ENCODE measurements around the gene CD28.

Gene CD28

DNA sequence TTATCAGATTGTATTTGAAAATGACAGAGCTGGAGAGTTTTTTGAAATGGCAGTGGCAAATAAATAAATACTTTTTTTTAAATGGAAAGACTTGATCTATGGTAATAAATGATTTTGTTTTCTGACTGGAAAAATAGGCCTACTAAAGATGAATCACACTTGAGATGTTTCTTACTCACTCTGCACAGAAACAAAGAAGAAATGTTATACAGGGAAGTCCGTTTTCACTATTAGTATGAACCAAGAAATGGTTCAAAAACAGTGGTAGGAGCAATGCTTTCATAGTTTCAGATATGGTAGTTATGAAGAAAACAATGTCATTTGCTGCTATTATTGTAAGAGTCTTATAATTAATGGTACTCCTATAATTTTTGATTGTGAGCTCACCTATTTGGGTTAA is 30.9 kb downstream of the CD28 start:
- no peaks in the 10 kb centered on the region for H3K9me3 Mint-ChIP-seq
- H3K27ac Mint-ChIP-seq: peak overlapping the region; percentile 96
- no peaks in the 10 kb centered on the region for H3K27me3 Mint-ChIP-seq (ENCODE audit: low read depth)
- peaks cover 70% of the 10 kb centered on the region for H3K36me3 Mint-ChIP-seq (ENCODE audit: low read depth)
- peaks cover 85% of the 10 kb centered on the region for H3K4me1 Mint-ChIP-seq (ENCODE audit: low read depth)
- peak overlapping the region; percentile 18 for H3K4me3 Mint-ChIP-seq

DNA sequence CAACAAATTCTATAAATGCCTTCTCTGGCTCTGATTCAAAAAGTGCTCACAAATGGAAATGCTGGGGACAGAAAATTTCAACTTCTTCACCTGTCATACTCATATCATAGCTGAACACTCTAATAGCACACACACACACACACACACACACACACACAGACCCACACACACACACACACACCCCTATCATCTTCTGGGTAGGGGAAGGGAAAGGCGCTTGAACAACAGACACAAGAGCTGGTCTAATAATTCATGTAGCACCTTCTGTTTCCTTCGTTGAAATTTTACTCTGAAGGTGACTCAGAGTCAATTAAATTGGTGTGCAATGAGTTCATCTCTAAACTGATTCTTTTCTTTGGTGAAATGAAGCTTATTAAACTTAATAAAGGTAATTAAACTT is 32.9 kb downstream of the CD28 start:
- peak overlapping the region; percentile 96 for H3K27ac Mint-ChIP-seq
- peaks cover 62% of the 10 kb centered on the region for H3K36me3 Mint-ChIP-seq (ENCODE audit: low read depth)
- H3K9me3 Mint-ChIP-seq: peaks cover 3% of the 10 kb centered on the region
- peak overlapping the region; percentile 64 for H3K4me3 Mint-ChIP-seq
- H3K4me1 Mint-ChIP-seq (ENCODE audit: low read depth): peaks cover 75% of the 10 kb centered on the region
- H3K27me3 Mint-ChIP-seq (ENCODE audit: low read depth): no peaks in the 10 kb centered on the region

DNA sequence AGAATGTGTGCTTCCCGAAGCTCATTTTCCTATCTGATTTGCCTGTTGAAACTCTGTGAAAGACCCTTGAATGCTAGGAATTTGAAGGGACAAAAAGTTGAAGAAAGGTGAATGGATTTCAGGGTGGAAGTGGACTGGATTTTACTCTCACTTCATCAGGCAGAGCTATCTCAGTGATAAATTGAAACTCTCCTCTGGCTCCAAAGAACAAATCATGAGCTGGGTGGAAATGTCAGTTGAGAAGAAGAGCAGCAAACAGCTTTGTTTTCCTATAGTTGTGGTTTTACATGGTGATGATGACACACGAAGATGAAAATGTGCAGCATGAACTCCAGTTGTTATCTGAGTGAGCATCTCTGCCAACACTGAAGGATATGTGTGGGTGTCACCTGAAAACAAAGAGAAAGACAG is 34.4 kb downstream of the CD28 start:
- H3K36me3 Mint-ChIP-seq (ENCODE audit: low read depth): peaks cover 54% of the 10 kb centered on the region
- peaks cover 9% of the 10 kb centered on the region for H3K9me3 Mint-ChIP-seq
- peak overlapping the region; percentile 78 for H3K4me3 Mint-ChIP-seq
- peak overlapping the region; percentile 96 for H3K27ac Mint-ChIP-seq
- peaks cover 68% of the 10 kb centered on the region for H3K4me1 Mint-ChIP-seq (ENCODE audit: low read depth)
- no peaks in the 10 kb centered on the region for H3K27me3 Mint-ChIP-seq (ENCODE audit: low read depth)

DNA sequence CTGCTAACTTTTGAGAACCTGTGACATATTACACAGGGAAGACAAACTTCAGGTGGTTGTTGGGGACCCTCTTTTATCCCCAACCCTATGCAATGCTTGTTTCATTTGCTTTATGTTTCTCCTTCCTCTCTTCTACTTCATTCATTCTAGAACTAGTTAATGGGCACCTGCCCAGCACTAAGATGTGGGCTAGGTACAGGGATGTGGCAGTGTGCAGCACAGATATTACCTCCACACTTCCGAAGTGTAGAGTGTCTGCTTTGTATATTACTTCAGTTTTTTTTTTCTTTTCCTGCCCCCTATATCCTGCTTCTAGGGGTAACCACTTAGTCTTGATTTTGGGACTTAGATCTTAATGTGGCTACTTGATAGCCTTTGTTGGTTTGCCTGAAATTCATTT is 35.1 kb downstream of the CD28 start:
- Mint-ChIP-seq H3K4me1 (ENCODE audit: low read depth) (peaks cover 67% of the 10 kb centered on the region), H3K4me3 (peak overlapping the region; percentile 78), H3K36me3 (ENCODE audit: low read depth) (peaks cover 54% of the 10 kb centered on the region), H3K27me3 (ENCODE audit: low read depth) (no peaks in the 10 kb centered on the region), H3K27ac (peak overlapping the region; percentile 96), H3K9me3 (peaks cover 9% of the 10 kb centered on the region)

DNA sequence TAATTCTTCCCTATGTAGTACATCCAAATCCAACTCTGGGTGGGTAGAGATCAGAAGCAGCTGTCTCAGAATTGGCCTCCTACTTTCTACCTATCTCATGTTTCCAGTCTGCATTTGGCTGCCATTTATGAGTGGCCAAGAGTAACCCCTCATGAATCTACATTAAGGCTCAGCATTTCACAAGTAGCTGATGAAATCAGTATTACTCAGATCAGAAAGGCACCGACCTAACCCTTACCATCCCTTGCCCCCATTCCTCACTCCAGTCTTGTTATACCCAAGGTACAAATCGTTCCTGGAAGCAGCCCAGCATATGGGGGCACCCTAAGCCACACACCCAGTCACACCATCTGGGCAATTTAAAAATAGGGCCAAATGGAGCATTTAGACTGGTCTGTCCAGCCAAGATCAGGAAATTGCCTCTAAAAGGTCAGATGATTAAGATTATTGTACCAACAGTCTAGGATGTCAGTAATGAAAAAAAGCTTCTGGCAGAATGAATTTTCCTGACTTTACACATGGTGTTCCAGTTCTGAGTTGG is 37.1 kb downstream of the CD28 start:
- peaks cover 9% of the 10 kb centered on the region for H3K9me3 Mint-ChIP-seq
- H3K36me3 Mint-ChIP-seq (ENCODE audit: low read depth): peaks cover 46% of the 10 kb centered on the region
- peaks cover 64% of the 10 kb centered on the region for H3K4me1 Mint-ChIP-seq (ENCODE audit: low read depth)
- no peaks in the 10 kb centered on the region for H3K27me3 Mint-ChIP-seq (ENCODE audit: low read depth)
- H3K4me3 Mint-ChIP-seq: no peak overlapping the region
- H3K27ac Mint-ChIP-seq: peak overlapping the region; percentile 28

DNA sequence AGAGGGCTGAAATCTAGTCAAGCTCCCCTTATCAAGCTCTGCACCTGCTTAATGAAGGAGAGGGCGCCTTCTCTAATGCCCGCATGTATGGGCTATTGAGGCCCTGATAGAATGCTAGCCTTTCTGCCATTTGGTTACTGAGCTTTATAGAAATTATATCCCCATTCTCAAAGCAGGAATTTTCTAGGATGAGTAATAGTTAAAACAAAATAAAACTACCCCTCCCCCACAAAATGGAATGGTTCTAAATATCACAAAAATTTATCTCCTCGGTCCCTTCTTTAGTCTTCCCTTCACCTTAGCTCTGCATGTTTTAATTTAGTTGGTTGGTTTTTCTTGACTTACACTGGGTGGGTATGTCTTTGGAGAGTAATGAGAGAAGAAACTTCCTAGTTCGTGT is 37.7 kb downstream of the CD28 start:
- Mint-ChIP-seq H3K4me1 (ENCODE audit: low read depth) (peaks cover 64% of the 10 kb centered on the region), H3K36me3 (ENCODE audit: low read depth) (peaks cover 47% of the 10 kb centered on the region), H3K9me3 (peaks cover 9% of the 10 kb centered on the region), H3K27me3 (ENCODE audit: low read depth) (no peaks in the 10 kb centered on the region), H3K4me3 (no peak overlapping the region), H3K27ac (peak overlapping the region; percentile 45)

DNA sequence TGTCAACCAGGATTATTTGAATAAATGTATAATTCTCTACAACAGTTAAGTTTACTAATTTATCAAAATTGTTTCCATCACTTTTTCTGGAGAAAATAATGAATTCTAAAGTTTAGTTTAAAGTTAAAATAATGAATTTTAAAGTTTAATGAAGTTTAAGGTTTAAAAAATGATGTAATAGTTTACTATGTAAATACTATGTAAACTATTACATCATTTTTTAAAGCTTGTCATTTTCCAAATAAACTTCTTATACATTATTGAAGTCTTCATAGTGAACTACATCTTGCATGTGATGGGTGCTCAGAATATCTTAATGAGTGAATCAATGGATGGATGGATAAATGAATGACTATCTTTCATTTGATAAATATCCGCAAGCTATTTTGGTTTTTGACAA is 38.8 kb downstream of the CD28 start:
- H3K9me3 Mint-ChIP-seq: peaks cover 9% of the 10 kb centered on the region
- no peak overlapping the region for H3K4me3 Mint-ChIP-seq
- H3K36me3 Mint-ChIP-seq (ENCODE audit: low read depth): peaks cover 46% of the 10 kb centered on the region
- H3K27me3 Mint-ChIP-seq (ENCODE audit: low read depth): no peaks in the 10 kb centered on the region
- H3K4me1 Mint-ChIP-seq (ENCODE audit: low read depth): peaks cover 60% of the 10 kb centered on the region
- no peak overlapping the region for H3K27ac Mint-ChIP-seq

DNA sequence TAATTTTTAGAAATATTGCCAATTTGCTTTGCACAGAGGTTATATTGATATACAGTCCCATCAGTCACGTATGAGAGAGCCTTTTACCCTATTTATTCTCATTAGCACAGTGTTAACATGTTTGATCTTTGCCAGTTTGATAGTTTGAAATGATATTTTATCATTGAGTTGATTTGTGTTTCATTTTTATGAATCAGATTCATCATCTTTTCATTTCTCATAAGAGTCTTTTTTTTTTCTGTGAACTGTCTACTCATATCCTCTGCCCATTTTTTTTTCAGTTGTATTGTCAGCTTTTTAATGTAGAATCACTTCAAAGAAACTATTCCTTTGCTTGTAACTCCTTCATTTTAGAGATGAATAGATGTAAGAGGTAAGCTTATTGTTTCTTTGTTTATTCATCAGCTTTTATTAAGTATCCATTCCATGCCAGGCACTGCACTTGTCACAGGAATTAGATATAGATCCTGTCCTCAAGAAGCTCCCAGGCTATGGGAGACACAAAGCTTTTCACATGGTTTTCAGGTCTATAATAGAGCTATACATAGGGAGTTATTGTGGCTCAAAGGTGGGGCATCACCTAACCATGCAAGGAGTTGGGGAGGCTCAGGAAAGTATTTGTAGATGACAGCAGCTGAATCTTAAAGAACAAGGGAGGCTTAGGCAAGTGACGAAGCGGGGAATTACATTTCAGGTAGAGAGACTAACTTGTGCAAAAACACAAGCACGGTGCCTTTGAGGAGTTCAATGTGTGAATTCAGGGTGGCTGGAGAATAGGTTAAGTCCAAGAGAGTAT is 42.1 kb downstream of the CD28 start:
- Mint-ChIP-seq H3K27me3 (ENCODE audit: low read depth) (no peaks in the 10 kb centered on the region), H3K9me3 (peaks cover 9% of the 10 kb centered on the region), H3K4me1 (ENCODE audit: low read depth) (peaks cover 43% of the 10 kb centered on the region), H3K27ac (peak overlapping the region; percentile 70), H3K4me3 (peak overlapping the region; percentile 20), H3K36me3 (ENCODE audit: low read depth) (peaks cover 47% of the 10 kb centered on the region)

DNA sequence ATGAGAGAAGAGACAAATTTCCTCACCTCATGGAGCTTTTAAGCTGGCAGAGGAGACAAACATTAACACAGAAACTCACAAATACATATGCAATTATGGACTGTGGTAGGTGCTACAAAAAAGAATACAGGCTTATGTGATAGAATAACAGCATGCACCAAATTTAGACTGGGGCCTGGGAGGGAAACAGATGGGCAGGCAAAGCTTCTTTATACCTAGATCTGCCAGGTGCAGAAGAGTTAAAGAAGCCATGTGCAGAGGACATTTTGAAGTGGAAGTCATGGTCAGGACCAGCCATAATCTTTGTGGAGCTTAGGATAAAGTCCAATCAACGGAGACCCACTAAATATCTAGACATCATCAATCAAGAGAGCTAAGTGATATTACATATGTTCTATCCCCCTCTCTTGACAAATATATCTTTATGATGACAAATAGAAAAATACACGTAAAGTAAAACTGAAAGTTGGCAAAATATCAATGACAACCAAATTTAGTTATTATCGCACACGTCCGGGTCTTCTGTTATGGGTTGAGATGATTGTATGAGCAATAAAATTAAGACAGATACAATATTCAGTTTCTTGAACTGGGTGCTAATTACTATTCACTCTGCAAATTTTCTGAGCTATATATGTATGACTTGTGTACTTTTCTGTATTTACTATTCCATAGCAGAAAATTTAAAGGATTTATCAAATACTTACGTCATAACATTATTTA is 44.1 kb downstream of the CD28 start:
- Mint-ChIP-seq H3K4me3 (peak overlapping the region; percentile 5), H3K27ac (peak overlapping the region; percentile 60), H3K4me1 (ENCODE audit: low read depth) (peaks cover 37% of the 10 kb centered on the region), H3K36me3 (ENCODE audit: low read depth) (peaks cover 53% of the 10 kb centered on the region), H3K9me3 (peaks cover 16% of the 10 kb centered on the region), H3K27me3 (ENCODE audit: low read depth) (no peaks in the 10 kb centered on the region)

DNA sequence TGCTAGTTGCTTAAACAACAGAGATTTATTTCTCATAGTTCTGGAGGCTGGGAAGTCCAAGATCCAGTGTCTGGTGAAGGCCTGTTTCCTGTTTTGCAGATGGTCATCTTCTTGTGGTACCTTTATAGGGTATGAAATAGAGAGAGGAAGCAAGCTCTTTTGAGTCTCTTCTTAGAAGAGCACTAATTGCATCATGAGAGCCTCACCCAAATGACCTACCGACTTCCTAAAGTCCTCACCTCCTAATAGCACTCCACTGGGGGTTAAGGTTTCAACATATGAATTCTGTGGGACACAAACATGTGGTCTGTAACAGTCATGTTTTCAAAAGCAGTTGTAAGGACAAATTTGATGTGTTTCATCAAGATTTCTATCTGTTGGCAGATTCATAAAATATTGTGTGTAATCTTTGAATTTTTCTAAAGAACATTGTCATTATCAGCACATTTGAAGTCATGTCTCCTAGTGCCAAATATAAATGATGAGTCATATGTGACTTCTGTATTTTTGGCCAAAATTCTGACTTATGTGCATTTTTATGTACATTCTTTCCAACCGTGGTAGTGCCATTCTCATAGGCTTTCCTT is 45.3 kb downstream of the CD28 start:
- Mint-ChIP-seq H3K9me3 (peaks cover 28% of the 10 kb centered on the region), H3K36me3 (ENCODE audit: low read depth) (peaks cover 58% of the 10 kb centered on the region), H3K4me1 (ENCODE audit: low read depth) (peaks cover 30% of the 10 kb centered on the region), H3K27me3 (ENCODE audit: low read depth) (no peaks in the 10 kb centered on the region), H3K4me3 (no peak overlapping the region), H3K27ac (peak overlapping the region; percentile 9)

DNA sequence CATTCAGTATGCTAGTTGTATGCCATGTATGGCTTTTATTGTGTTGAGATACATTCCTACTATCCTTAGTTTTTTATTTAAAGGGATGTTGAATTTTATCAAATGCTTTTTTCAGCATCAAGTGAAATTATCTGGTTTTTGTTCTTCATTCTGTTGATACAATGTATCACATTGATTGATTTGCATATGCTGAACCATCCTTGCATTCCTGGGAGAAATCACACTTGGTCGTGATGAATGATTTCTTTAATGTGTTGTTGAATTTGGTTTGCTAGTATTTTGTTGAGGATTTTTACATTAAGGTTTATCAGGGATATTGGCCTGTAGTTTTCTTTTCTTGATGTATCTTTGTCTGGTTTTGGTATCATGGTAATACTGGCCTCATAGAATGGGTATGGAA is 49.7 kb downstream of the CD28 start:
- no peak overlapping the region for H3K27ac Mint-ChIP-seq
- peaks cover 48% of the 10 kb centered on the region for H3K9me3 Mint-ChIP-seq
- H3K27me3 Mint-ChIP-seq (ENCODE audit: low read depth): no peaks in the 10 kb centered on the region
- peaks cover 14% of the 10 kb centered on the region for H3K4me1 Mint-ChIP-seq (ENCODE audit: low read depth)
- no peak overlapping the region for H3K4me3 Mint-ChIP-seq
- H3K36me3 Mint-ChIP-seq (ENCODE audit: low read depth): peaks cover 76% of the 10 kb centered on the region

DNA sequence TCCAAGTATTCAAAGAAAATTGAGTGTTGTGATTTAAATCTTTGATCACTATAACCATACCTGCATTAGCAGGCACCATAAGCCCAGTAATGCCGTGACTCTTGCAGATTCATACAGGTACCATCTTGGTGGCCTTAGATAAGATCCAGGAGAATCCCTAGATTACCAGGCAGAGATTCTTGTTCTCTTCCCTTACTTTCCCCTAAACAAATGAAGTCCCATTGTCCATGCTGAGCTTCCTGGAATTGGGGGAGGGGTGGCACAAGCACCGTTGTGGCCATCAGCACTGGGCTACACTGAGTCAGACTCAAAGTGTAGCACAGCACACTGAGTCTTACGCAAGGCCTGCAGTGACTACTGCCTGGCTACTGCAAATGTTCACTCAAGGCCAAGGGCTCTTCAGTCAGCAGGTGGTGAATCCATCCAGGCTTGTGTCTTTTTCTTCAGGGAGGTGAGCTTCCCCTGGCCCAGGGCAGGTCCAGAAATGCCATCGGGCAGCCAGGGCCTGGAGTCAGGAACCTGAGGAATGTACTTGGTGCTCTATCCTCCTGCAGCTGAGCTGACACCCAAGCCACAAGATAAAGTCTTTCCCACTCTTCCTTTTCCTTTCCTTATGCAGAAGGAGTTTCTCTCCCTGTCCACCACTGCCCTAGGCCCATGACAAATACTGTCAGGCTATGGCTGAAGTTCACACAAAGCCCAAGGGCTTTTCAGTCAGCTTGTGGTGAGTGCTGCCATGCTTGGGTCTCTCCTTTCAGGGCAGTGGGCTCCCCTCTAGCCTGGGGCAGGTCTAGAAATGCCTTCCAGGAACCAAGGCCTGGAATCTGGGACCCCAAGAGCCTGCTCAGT is 52.6 kb downstream of the CD28 start:
- Mint-ChIP-seq H3K27me3 (ENCODE audit: low read depth) (no peaks in the 10 kb centered on the region), H3K4me1 (ENCODE audit: low read depth) (peaks cover 28% of the 10 kb centered on the region), H3K4me3 (no peak overlapping the region), H3K36me3 (ENCODE audit: low read depth) (peaks cover 80% of the 10 kb centered on the region), H3K27ac (peak overlapping the region; percentile 55), H3K9me3 (peaks cover 49% of the 10 kb centered on the region)

DNA sequence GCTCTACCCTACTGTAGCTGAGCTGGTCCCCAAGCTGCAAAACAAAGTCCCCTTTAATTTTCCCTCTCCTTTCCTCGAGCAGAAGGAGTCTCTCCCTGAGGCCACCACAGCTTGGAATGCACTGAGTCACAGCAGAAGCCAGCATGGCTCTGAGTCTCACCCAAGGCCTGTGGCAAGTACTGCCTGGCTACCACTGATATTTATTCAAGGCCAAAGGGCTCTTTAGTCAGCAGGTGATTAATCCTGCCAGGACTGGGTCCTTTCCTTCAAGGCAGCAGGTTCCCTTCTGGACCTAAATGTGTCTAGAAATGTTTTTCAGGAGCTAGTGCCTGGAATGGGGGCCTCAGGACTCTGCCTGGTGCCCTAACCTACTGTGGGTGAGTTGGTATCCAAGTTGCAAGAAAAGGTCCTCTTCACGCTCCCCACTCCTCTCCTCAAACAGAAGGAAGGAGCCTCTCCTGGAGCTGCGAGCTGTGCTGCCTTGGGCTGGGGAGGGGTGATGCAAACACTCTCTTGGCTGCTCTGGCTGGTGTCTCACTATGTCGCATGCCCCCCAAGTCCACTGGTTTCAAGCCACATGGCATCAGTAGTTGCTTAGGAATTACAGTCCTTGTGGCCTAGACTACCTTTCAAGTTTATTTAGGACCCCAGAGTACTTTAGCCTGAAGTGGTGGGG is 53.4 kb downstream of the CD28 start:
- Mint-ChIP-seq H3K9me3 (peaks cover 45% of the 10 kb centered on the region), H3K27me3 (ENCODE audit: low read depth) (no peaks in the 10 kb centered on the region), H3K27ac (no peak overlapping the region), H3K4me3 (no peak overlapping the region), H3K36me3 (ENCODE audit: low read depth) (peaks cover 73% of the 10 kb centered on the region), H3K4me1 (ENCODE audit: low read depth) (peaks cover 35% of the 10 kb centered on the region)

Measured in T-helper 1 cell treated with Interleukin-12 subunit alpha and Interleukin-12 subunit beta and Interleukin-4 antibody, amounts not matched to agents 30 μg/mL and 1 μg/mL, for 36 hours (primary cell).